GM19099 (cell line): Measurements from ENCODE around the gene MMP7.

ENCODE experiments used
- POLR2A ChIP-seq: IDR thresholded peaks from 3 replicates; pipeline ENCODE4 v1.6.1; 2011; ENCODE audit warnings: low read depth; ENCODE audit not compliant: insufficient read length; ENCODE audit errors: extremely low read depth

Gene MMP7

GRCh38 chr11:102552020-102552419, 21.5 kb upstream of the MMP7 start:
- TF ChIP-seq POLR2A: no peak

- TF ChIP-seq POLR2A: no peak
These were observed 20.7 kb upstream of the MMP7 start for GRCh38 chr11:102551169-102551781.

GRCh38 chr11:102546923-102547471, 16.4 kb upstream of the MMP7 start:
- TF ChIP-seq POLR2A: no peak

- no peak for TF ChIP-seq POLR2A
These were observed 15.9 kb upstream of the MMP7 start for GRCh38 chr11:102546427-102546826.

GRCh38 chr11:102545701-102546100, 15.2 kb upstream of the MMP7 start:
- TF ChIP-seq POLR2A: no peak

GRCh38 chr11:102544594-102544993, 14.0 kb upstream of the MMP7 start:
- TF ChIP-seq POLR2A: no peak

- no peak for TF ChIP-seq POLR2A
These were observed 9.0 kb upstream of the MMP7 start for GRCh38 chr11:102539567-102539966.

GRCh38 chr11:102538932-102539331, 8.4 kb upstream of the MMP7 start:
- no peak for TF ChIP-seq POLR2A

GRCh38 chr11:102534261-102534872, 3.8 kb upstream of the MMP7 start:
- TF ChIP-seq POLR2A: no peak

- TF ChIP-seq POLR2A: no peak
These were observed 1.9 kb downstream of the MMP7 start for GRCh38 chr11:102528618-102529017.

- TF ChIP-seq POLR2A: no peak
These were observed 2.9 kb downstream of the MMP7 start for GRCh38 chr11:102527684-102528083.

GRCh38 chr11:102527041-102527440, 3.5 kb downstream of the MMP7 start:
- TF ChIP-seq POLR2A: no peak

- no peak for TF ChIP-seq POLR2A
These were observed 6.7 kb downstream of the MMP7 start for GRCh38 chr11:102523887-102524286.

GRCh38 chr11:102523189-102523570, 7.4 kb downstream of the MMP7 start:
- no peak for TF ChIP-seq POLR2A

GRCh38 chr11:102522312-102523188, 8.0 kb downstream of the MMP7 start:
- TF ChIP-seq POLR2A: no peak
